Epithelial cell of alveolus of lung (primary cell): ENCODE results near the gene RAB8A. TPM values are rescaled to one million over a fixed set of nuclear protein-coding genes. Genes with fewer than 3 reads are reported as not detected.

Experiments used
- total RNA-seq: library from RNA; depleted of rRNA; stranded (reverse); fragments of >200 nt; gene quantifications from 2 replicates; pipeline ENCODE4 v1.2.1, GENCODE V29; 2015

RAB8A gene
- 35.2 and 58.6 TPM in 2 replicates for total RNA-seq

DNA sequence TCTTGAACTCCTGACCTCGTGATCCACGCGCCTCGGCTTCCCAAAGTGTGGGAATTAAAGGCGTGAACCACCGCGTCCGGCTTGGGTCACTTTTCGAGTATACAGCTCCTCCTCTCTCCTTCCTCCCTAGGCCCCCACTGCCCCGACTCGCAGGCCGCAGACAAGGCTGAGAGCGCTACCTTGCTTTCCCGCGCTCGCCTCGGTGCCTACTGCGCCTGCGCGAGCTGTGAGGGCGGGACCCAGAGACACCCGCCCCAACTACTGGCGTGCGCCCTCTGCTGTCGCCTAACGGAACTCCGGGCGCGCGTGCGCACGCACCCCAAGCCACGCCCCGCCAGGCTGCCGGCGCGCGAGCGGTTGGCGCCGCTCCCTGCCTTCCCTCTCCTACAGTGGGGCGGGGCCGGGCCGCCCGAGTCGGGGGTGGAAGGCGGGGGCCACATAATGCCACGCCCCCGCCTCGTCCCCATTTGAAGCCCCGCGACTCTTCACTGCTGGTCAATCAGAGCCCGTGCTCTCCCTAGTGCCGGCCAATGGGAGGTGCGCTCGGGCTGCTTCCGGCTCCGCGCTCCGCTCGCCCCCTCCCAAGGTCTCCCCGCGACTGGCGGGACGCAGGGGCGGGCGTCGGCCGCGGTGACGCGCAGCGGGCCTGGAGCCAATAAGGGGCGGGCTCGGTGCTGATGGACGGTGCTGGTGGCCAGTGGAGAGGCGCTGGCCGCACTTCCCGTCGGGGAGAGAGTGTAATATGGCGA is at the start of gene RAB8A:
Gene RAB8A, plus strand, starts transcription at position 730 of the 749 bp plus-strand sequence. Its CDS starts 13 bp downstream, at position 743.

DNA sequence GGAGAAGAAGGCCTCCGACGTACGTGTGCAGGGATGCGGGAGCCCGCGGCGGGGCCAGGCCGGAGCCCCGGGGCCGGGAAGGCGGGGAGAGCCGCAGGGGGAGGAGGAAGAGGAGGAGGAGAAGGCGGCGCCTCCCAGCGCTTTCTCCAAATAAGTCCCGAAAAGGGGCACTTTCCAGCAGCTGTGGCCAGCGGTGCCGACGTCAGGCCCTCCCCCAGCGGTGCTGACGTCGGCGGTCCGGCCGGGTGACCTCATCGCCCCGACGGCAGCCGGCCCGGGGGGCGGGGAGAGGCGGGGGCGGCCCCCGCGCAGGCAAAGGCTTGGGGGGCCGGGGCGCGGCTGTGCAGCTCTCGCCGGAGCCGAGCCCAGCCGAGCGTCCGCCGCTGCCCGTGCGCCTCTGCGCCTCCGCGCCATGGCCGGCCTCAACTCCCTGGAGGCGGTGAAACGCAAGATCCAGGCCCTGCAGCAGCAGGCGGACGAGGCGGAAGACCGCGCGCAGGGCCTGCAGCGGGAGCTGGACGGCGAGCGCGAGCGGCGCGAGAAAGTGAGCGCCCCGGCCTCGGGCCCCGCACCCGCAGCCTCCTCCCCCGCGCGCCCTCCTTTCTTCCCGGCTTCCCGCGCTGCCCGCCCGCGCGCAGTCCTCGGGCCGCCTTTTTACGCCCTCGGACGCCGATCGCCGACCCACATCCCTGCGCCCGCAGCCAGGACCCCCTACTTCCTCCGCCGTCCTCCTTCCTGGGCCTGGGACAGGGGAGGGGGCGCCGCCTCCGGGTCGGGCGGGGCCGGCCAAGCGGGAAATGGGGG is 35.3 kb upstream of the RAB8A start, which contains the start of gene TPM4:
Gene TPM4, plus strand, starts transcription at position 342 of the 804 bp plus-strand sequence. Its CDS starts 71 bp downstream, at position 413.

GRCh38 chr19:16143399-16144215 is 31.9 kb downstream of the RAB8A start, which contains the start of gene HSH2D:
TSS of gene HSH2D (plus strand) at chr19:16143685. CDS start at chr19:16148751, 5,066 bp downstream.

Other genes with a start within 250 kb of the RAB8A start
- not detected in 2 replicates for gene CYP4F2, start 213.8 kb upstream of the RAB8A start, total RNA-seq
- not detected in 2 replicates for gene CYP4F11, start 177.4 kb upstream of the RAB8A start, total RNA-seq
- gene OR10H4, start 162.9 kb upstream of the RAB8A start, total RNA-seq: not detected in 2 replicates
- 925 and 1,202 TPM in 2 replicates for gene TPM4, start 35.4 kb upstream of the RAB8A start, total RNA-seq
- gene HSH2D, start 31.8 kb downstream of the RAB8A start, total RNA-seq: not detected in 2 replicates
- not detected in 2 replicates for gene CIB3, start 61.6 kb downstream of the RAB8A start, total RNA-seq
- gene FAM32A, start 73.5 kb downstream of the RAB8A start, total RNA-seq: 106 and 134 TPM in 2 replicates
- 124 and 132 TPM in 2 replicates for gene AP1M1, start 86.0 kb downstream of the RAB8A start, total RNA-seq
- 1.2 and 7.0 TPM in 2 replicates for gene KLF2, start 212.9 kb downstream of the RAB8A start, total RNA-seq